Stimulated activated naive B cell treated with anti-CD40 and anti-IgM and Interleukin-4, amounts not matched to agents 10 μg/mL and 1 μg/mL and 100 μg/mL, for 72 hours (primary cell): ENCODE measurements around the gene CCDC197.

Source experiments
- ATAC-seq, 2 donors: fragments of 150-1000 bp; cut with Tn5 transposase; replicated peaks; 2 replicates each; pipeline ENCODE4 v1.10.0; 2021; ENCODE audit warnings: moderate library complexity in 1 of 2
- DNase-seq: peaks from one replicate; pipeline ENCODE4 v3.0.0; 2021
- H3K27ac Mint-ChIP-seq: one replicate; pipeline ENCODE4 v1.8.0; 2022; ENCODE audit warnings: mild to moderate bottlenecking, mixed read lengths
- H3K27me3 Mint-ChIP-seq, 2 donors: one replicate each; pipeline ENCODE4 v1.8.0; 2022; ENCODE audit warnings: mixed read lengths in 2 of 2
- H3K36me3 Mint-ChIP-seq, 2 donors: one replicate each; pipeline ENCODE4 v1.8.0; 2022; ENCODE audit warnings: mixed read lengths in 2 of 2, mild to moderate bottlenecking in 1 of 2
- H3K4me1 Mint-ChIP-seq, 2 donors: one replicate each; pipeline ENCODE4 v1.8.0; 2022; ENCODE audit warnings: mixed read lengths in 2 of 2, mild to moderate bottlenecking in 1 of 2
- H3K4me3 Mint-ChIP-seq, 2 donors: one replicate each; pipeline ENCODE4 v1.8.0; 2022; ENCODE audit warnings: mild to moderate bottlenecking in 2 of 2, mixed read lengths in 2 of 2, moderate library complexity in 1 of 2
- H3K9me3 Mint-ChIP-seq, 2 donors: one replicate each; pipeline ENCODE4 v1.8.0; 2022; ENCODE audit warnings: mixed read lengths in 2 of 2, mild to moderate bottlenecking in 1 of 2

CCDC197 gene

GRCh38 chr14:93997082-93997481, at the start of gene CCDC197:
Gene CCDC197, plus strand, starts transcription at chr14:93997301. Its CDS starts 831 bp downstream, at chr14:93998132.
- no peak within 1 kb of the TSS for H3K4me3 Mint-ChIP-seq
- H3K36me3 Mint-ChIP-seq = no peaks in the 10 kb centered on the region
- no peak for DNase-seq
- H3K4me1 Mint-ChIP-seq = peaks cover 8 to 24% of the 10 kb centered on the region in 2 donors
- no peak for ATAC-seq
- no peak within 1 kb of the TSS for H3K27ac Mint-ChIP-seq
- H3K9me3 Mint-ChIP-seq = no peaks in the 10 kb centered on the region
- peaks cover 57 to 74% of the 10 kb centered on the region in 2 donors for H3K27me3 Mint-ChIP-seq

- H3K27ac Mint-ChIP-seq = no peak overlapping the region
- peaks cover 13 to 26% of the 10 kb centered on the region in 2 donors for H3K27me3 Mint-ChIP-seq
- no peak overlapping the region for H3K4me3 Mint-ChIP-seq
- no peak for DNase-seq
- H3K9me3 Mint-ChIP-seq = no peaks in the 10 kb centered on the region
- no peak for ATAC-seq
- H3K36me3 Mint-ChIP-seq = no peaks in the 10 kb centered on the region
- peaks cover 16 to 19% of the 10 kb centered on the region in 2 donors for H3K4me1 Mint-ChIP-seq
These were observed 47.5 kb upstream of the CCDC197 start for GRCh38 chr14:93949511-93950075.

- peaks cover 28 to 34% of the 10 kb centered on the region in 2 donors for H3K4me1 Mint-ChIP-seq
- no peak overlapping the region for H3K4me3 Mint-ChIP-seq
- no peaks in the 10 kb centered on the region for H3K9me3 Mint-ChIP-seq
- H3K27me3 Mint-ChIP-seq = peaks cover 13 to 26% of the 10 kb centered on the region in 2 donors
- ATAC-seq (peak in 1 of 2 donors; percentile 12), DNase-seq (no peak)
- peaks cover 0 to 3% of the 10 kb centered on the region in 2 donors for H3K36me3 Mint-ChIP-seq
- H3K27ac Mint-ChIP-seq = no peak overlapping the region
These were observed 46.0 kb upstream of the CCDC197 start for GRCh38 chr14:93950948-93951634.

GRCh38 chr14:93951635-93952540, 45.2 kb upstream of the CCDC197 start:
- Mint-ChIP-seq H3K4me3 (no peak overlapping the region), H3K9me3 (no peaks in the 10 kb centered on the region), H3K36me3 (peaks cover 0 to 3% of the 10 kb centered on the region in 2 donors), H3K27ac (no peak overlapping the region), H3K27me3 (peaks cover 9 to 23% of the 10 kb centered on the region in 2 donors), H3K4me1 (peaks cover 33 to 42% of the 10 kb centered on the region in 2 donors)
- ATAC-seq (no peak), DNase-seq (no peak)

GRCh38 chr14:93952829-93953228, 44.3 kb upstream of the CCDC197 start:
- Mint-ChIP-seq H3K4me3 (no peak overlapping the region), H3K27ac (no peak overlapping the region), H3K9me3 (no peaks in the 10 kb centered on the region), H3K27me3 (peaks cover 9 to 16% of the 10 kb centered on the region in 2 donors), H3K36me3 (peaks cover 0 to 3% of the 10 kb centered on the region in 2 donors), H3K4me1 (peaks cover 42 to 51% of the 10 kb centered on the region in 2 donors)
- DNase-seq (no peak), ATAC-seq (no peak)

- Mint-ChIP-seq H3K27me3 (peaks cover 9 to 16% of the 10 kb centered on the region in 2 donors), H3K36me3 (peaks cover 0 to 3% of the 10 kb centered on the region in 2 donors), H3K4me1 (peaks cover 46 to 56% of the 10 kb centered on the region in 2 donors), H3K27ac (no peak overlapping the region), H3K9me3 (no peaks in the 10 kb centered on the region), H3K4me3 (no peak overlapping the region)
- ATAC-seq = no peak
- no peak for DNase-seq
These were observed 43.8 kb upstream of the CCDC197 start for GRCh38 chr14:93953263-93953662.

GRCh38 chr14:93953739-93954515, 43.2 kb upstream of the CCDC197 start:
- H3K9me3 Mint-ChIP-seq = no peaks in the 10 kb centered on the region
- DNase-seq = no peak
- no peak for ATAC-seq
- H3K4me1 Mint-ChIP-seq = peaks cover 53 to 62% of the 10 kb centered on the region in 2 donors
- H3K36me3 Mint-ChIP-seq = peaks cover 0 to 3% of the 10 kb centered on the region in 2 donors
- peaks cover 6 to 16% of the 10 kb centered on the region in 2 donors for H3K27me3 Mint-ChIP-seq
- H3K27ac Mint-ChIP-seq = no peak overlapping the region
- H3K4me3 Mint-ChIP-seq = peak overlapping the region; percentile 10 to 25

GRCh38 chr14:93954516-93954830, 42.6 kb upstream of the CCDC197 start:
- H3K36me3 Mint-ChIP-seq = peaks cover under 1 to 5% of the 10 kb centered on the region in 2 donors

GRCh38 chr14:93954900-93955849, 41.9 kb upstream of the CCDC197 start:
- H3K4me1 Mint-ChIP-seq = peaks cover 65 to 75% of the 10 kb centered on the region in 2 donors
- peak overlapping the region; percentile 65 to 73 for H3K4me3 Mint-ChIP-seq
- ATAC-seq (peak; percentile 47 to 48), DNase-seq (no peak)
- H3K27me3 Mint-ChIP-seq = peaks cover 6 to 15% of the 10 kb centered on the region in 2 donors
- no peaks in the 10 kb centered on the region for H3K9me3 Mint-ChIP-seq
- peaks cover 3 to 6% of the 10 kb centered on the region in 2 donors for H3K36me3 Mint-ChIP-seq
- peak overlapping the region; percentile 75 for H3K27ac Mint-ChIP-seq

More at GRCh38 chr14:93954516-93954830, 42.6 kb upstream of the CCDC197 start:
- Mint-ChIP-seq H3K9me3 (no peaks in the 10 kb centered on the region), H3K27me3 (peaks cover 6 to 16% of the 10 kb centered on the region in 2 donors), H3K27ac (no peak overlapping the region), H3K4me3 (peak overlapping the region in 1 of 2 donors; percentile 25), H3K4me1 (peaks cover 58 to 68% of the 10 kb centered on the region in 2 donors)
- ATAC-seq (no peak), DNase-seq (no peak)

- H3K9me3 Mint-ChIP-seq = no peaks in the 10 kb centered on the region
- ATAC-seq (no peak), DNase-seq (no peak)
- H3K27ac Mint-ChIP-seq = peak overlapping the region; percentile 75
- peaks cover 2 to 7% of the 10 kb centered on the region in 2 donors for H3K27me3 Mint-ChIP-seq
- peaks cover 68 to 82% of the 10 kb centered on the region in 2 donors for H3K4me1 Mint-ChIP-seq
- H3K36me3 Mint-ChIP-seq = peaks cover 3 to 6% of the 10 kb centered on the region in 2 donors
- H3K4me3 Mint-ChIP-seq = peak overlapping the region; percentile 65 to 73
These were observed 41.1 kb upstream of the CCDC197 start for GRCh38 chr14:93955850-93956481.

- Mint-ChIP-seq H3K9me3 (no peaks in the 10 kb centered on the region), H3K27ac (peak overlapping the region; percentile 84), H3K4me3 (peak overlapping the region in 1 of 2 donors; percentile 65), H3K27me3 (peaks cover 0 to 5% of the 10 kb centered on the region in 2 donors), H3K4me1 (peaks cover 75 to 90% of the 10 kb centered on the region in 2 donors), H3K36me3 (peaks cover 3 to 6% of the 10 kb centered on the region in 2 donors)
- DNase-seq = no peak
- ATAC-seq = no peak
These were observed 40.4 kb upstream of the CCDC197 start for GRCh38 chr14:93956514-93957332.

GRCh38 chr14:93957333-93957710, 39.8 kb upstream of the CCDC197 start:
- H3K4me1 Mint-ChIP-seq = peaks cover 74 to 96% of the 10 kb centered on the region in 2 donors
- H3K27ac Mint-ChIP-seq = peak overlapping the region; percentile 84
- H3K9me3 Mint-ChIP-seq = no peaks in the 10 kb centered on the region
- H3K36me3 Mint-ChIP-seq = peaks cover 3 to 6% of the 10 kb centered on the region in 2 donors
- peaks cover 0 to 5% of the 10 kb centered on the region in 2 donors for H3K27me3 Mint-ChIP-seq
- H3K4me3 Mint-ChIP-seq = no peak overlapping the region
- DNase-seq (no peak), ATAC-seq (no peak)
